Astrocyte (in vitro differentiated cells and primary cell): ENCODE results near the gene KMT2B. TPM values are rescaled to one million over a fixed set of nuclear protein-coding genes. Genes with fewer than 3 reads are reported as not detected.
A peak's percentile ranks its signal among the peaks of the same experiment; 100 is the strongest.

Experiments
- DNase-seq: peaks from one replicate; pipeline ENCODE4 v3.0.0-alpha.2; 2010; ENCODE audit warnings: low read depth
- FAIRE-seq: peaks from 2 replicates; lab custom pipeline; 2011; peaks lifted over from hg19 to GRCh38; lab: Jason Lieb, UNC
- H2AFZ ChIP-seq: 2 replicates; pipeline ENCODE4 v1.6.0; 2012; ENCODE audit warnings: low read depth, low read length, inconsistent platforms
- H3K27ac ChIP-seq: 2 replicates; pipeline ENCODE4 v1.5.1; 2011; ENCODE audit warnings: low read depth, low read length, inconsistent platforms
- H3K27me3 ChIP-seq: 2 replicates; pipeline ENCODE4 v1.6.0; 2011; ENCODE audit warnings: low read length, inconsistent platforms; ENCODE audit not compliant: insufficient read depth
- H3K36me3 ChIP-seq: 2 replicates; pipeline ENCODE4 v1.5.1; 2011; ENCODE audit warnings: low read length, inconsistent platforms; ENCODE audit not compliant: insufficient read depth
- H3K4me1 ChIP-seq: 2 replicates; pipeline ENCODE4 v1.5.1; 2011; ENCODE audit warnings: low read length, inconsistent platforms; ENCODE audit not compliant: insufficient read depth
- H3K4me2 ChIP-seq: 2 replicates; pipeline ENCODE4 v1.6.0; 2012; ENCODE audit warnings: low read length, inconsistent platforms
- H3K4me3 ChIP-seq: 2 replicates; pipeline ENCODE4 v1.5.1; 2011; ENCODE audit warnings: low read depth, mild to moderate bottlenecking, low read length, inconsistent platforms; ENCODE audit not compliant: insufficient read depth
- H3K79me2 ChIP-seq: 2 replicates; pipeline ENCODE4 v1.6.0; 2012; ENCODE audit warnings: mild to moderate bottlenecking, low read length, inconsistent platforms; ENCODE audit not compliant: insufficient read depth
- H3K9ac ChIP-seq: 2 replicates; pipeline ENCODE4 v1.6.0; 2012; ENCODE audit warnings: mild to moderate bottlenecking, low read length, inconsistent platforms
- H3K9me3 ChIP-seq: 2 replicates; pipeline ENCODE4 v1.5.1; 2012; ENCODE audit warnings: low read depth, mild to moderate bottlenecking, low read length, inconsistent platforms; ENCODE audit not compliant: insufficient read depth
- H4K20me1 ChIP-seq: 2 replicates; pipeline ENCODE4 v1.6.0; 2012; ENCODE audit warnings: low read length, inconsistent platforms; ENCODE audit not compliant: insufficient read depth
- H3K27ac Mint-ChIP-seq: one replicate; pipeline ENCODE4 v1.8.0; 2021; ENCODE audit warnings: mild to moderate bottlenecking, mixed read lengths; ENCODE audit not compliant: unreplicated experiment
- H3K27me3 Mint-ChIP-seq: one replicate; pipeline ENCODE4 v1.8.0; 2021; ENCODE audit warnings: low read depth, mixed read lengths; ENCODE audit not compliant: unreplicated experiment
- H3K36me3 Mint-ChIP-seq: one replicate; pipeline ENCODE4 v1.8.0; 2021; ENCODE audit warnings: low read depth, mixed read lengths; ENCODE audit not compliant: unreplicated experiment
- H3K4me1 Mint-ChIP-seq: one replicate; pipeline ENCODE4 v1.8.0; 2021; ENCODE audit warnings: low read depth, mixed read lengths; ENCODE audit not compliant: unreplicated experiment
- H3K4me3 Mint-ChIP-seq: one replicate; pipeline ENCODE4 v1.8.0; 2021; ENCODE audit warnings: mild to moderate bottlenecking, moderate library complexity, mixed read lengths; ENCODE audit not compliant: unreplicated experiment
- H3K9me3 Mint-ChIP-seq: one replicate; pipeline ENCODE4 v1.8.0; 2021; ENCODE audit warnings: mild to moderate bottlenecking, mixed read lengths; ENCODE audit not compliant: unreplicated experiment
- CTCF ChIP-seq: IDR thresholded peaks from 2 replicates; pipeline ENCODE4 v1.5.1; 2011; ENCODE audit warnings: low read depth, mild to moderate bottlenecking, inconsistent platforms, low read length, moderate library complexity; ENCODE audit not compliant: insufficient read depth
- EZH2 ChIP-seq: IDR thresholded peaks from 2 replicates; pipeline ENCODE4 v1.6.1; 2012; ENCODE audit warnings: mild to moderate bottlenecking, low read length, inconsistent platforms; ENCODE audit not compliant: insufficient read depth
- total RNA-seq: library from RNA; stranded (reverse); gene quantifications from 2 replicates; pipeline ENCODE4 v1.2.1, GENCODE V29; 2021

Gene KMT2B
- total RNA-seq, 1 donor from 2014 or later: 28.7 TPM

- no peaks in the 10 kb centered on the region for H3K9me3 Mint-ChIP-seq
- DNase-seq: peak; percentile 89
Measured at GRCh38 chr19:35740423-35741202, 22.8 kb downstream of the KMT2B start.

GRCh38 chr19:35741203-35741515 lies 23.4 kb downstream of the KMT2B start:
- TF ChIP-seq CTCF (no peak), EZH2 (no peak)
- Mint-ChIP-seq H3K4me1 (no peaks in the 10 kb centered on the region), H3K27me3 (no peaks in the 10 kb centered on the region), H3K36me3 (peaks cover 8% of the 10 kb centered on the region), H3K4me3 (peak overlapping the region; percentile 82), H3K9me3 (no peaks in the 10 kb centered on the region), H3K27ac (peak overlapping the region; percentile 18)
- FAIRE-seq (no peak), DNase-seq (no peak)
- Histone ChIP-seq H3K27ac (peak overlapping the region; percentile 16), H3K4me2 (peak overlapping the region; percentile 100), H4K20me1 (peaks cover 12% of the 10 kb centered on the region), H3K4me1 (peaks cover 7% of the 10 kb centered on the region), H3K36me3 (peaks cover 8% of the 10 kb centered on the region), H3K79me2 (peaks cover 7% of the 10 kb centered on the region), H2AFZ (peak overlapping the region; percentile 80), H3K27me3 (no peaks in the 10 kb centered on the region), H3K9ac (peak overlapping the region; percentile 75), H3K4me3 (peak overlapping the region; percentile 73), H3K9me3 (no peaks in the 10 kb centered on the region)

More at GRCh38 chr19:35740423-35741202, 22.8 kb downstream of the KMT2B start:
- peak overlapping the region; percentile 18 for H3K27ac Mint-ChIP-seq
- FAIRE-seq: no peak
- Histone ChIP-seq H3K9ac (peak overlapping the region; percentile 75), H3K27me3 (no peaks in the 10 kb centered on the region), H4K20me1 (peaks cover 14% of the 10 kb centered on the region), H2AFZ (peak overlapping the region; percentile 80), H3K27ac (peak overlapping the region; percentile 16), H3K9me3 (no peaks in the 10 kb centered on the region), H3K4me1 (peaks cover 5% of the 10 kb centered on the region), H3K4me3 (peak overlapping the region; percentile 73), H3K4me2 (peak overlapping the region; percentile 100), H3K79me2 (peaks cover 2% of the 10 kb centered on the region), H3K36me3 (peaks cover 8% of the 10 kb centered on the region)
- no peaks in the 10 kb centered on the region for H3K4me1 Mint-ChIP-seq
- TF ChIP-seq CTCF (no peak), EZH2 (no peak)
- H3K4me3 Mint-ChIP-seq: peak overlapping the region; percentile 82
- no peaks in the 10 kb centered on the region for H3K27me3 Mint-ChIP-seq
- peaks cover 8% of the 10 kb centered on the region for H3K36me3 Mint-ChIP-seq
